Fibroblast of mammary gland (primary cell): ENCODE data around the gene SKAP1.

Experiments used
- DNase-seq: peaks from one replicate; pipeline ENCODE4 v3.0.0-alpha.2; 2010; ENCODE audit warnings: low read depth
- H3K4me3 ChIP-seq: 2 replicates; pipeline ENCODE4 v1.5.1; 2011; ENCODE audit warnings: low read depth, mild to moderate bottlenecking, low read length, moderate library complexity; ENCODE audit not compliant: control insufficient read depth
- TF ChIP-seq, protein P1 (sequence below): conservative IDR thresholded peaks from 2 replicates; pipeline ENCODE4 v1.5.1; 2011; ENCODE audit warnings: low read depth, low read length, inconsistent platforms; ENCODE audit not compliant: control insufficient read depth, insufficient read depth

Gene SKAP1

DNA sequence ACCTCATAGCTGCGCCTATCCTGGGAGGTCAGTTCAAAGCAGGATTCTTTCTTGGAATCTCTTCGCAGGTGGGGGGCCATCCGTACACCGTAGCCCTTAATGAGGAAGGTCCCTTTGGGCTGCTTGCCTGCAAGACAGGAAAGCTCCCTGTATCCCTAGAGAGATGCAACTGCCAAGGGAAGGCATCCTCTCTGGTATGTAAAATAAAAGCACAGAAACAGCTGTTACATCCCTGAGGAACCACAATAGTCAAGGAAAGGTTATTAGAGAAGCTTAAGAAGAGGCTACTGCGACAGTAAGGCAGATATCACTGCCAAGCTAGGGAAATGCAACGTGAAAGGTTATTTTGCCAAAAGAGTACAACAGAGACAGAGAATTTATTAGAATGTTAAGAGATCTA lies 245.3 kb downstream of the SKAP1 start:
- DNase-seq = no peak
- TF ChIP-seq, protein P1, sequence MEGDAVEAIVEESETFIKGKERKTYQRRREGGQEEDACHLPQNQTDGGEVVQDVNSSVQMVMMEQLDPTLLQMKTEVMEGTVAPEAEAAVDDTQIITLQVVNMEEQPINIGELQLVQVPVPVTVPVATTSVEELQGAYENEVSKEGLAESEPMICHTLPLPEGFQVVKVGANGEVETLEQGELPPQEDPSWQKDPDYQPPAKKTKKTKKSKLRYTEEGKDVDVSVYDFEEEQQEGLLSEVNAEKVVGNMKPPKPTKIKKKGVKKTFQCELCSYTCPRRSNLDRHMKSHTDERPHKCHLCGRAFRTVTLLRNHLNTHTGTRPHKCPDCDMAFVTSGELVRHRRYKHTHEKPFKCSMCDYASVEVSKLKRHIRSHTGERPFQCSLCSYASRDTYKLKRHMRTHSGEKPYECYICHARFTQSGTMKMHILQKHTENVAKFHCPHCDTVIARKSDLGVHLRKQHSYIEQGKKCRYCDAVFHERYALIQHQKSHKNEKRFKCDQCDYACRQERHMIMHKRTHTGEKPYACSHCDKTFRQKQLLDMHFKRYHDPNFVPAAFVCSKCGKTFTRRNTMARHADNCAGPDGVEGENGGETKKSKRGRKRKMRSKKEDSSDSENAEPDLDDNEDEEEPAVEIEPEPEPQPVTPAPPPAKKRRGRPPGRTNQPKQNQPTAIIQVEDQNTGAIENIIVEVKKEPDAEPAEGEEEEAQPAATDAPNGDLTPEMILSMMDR = no peak
- H3K4me3 ChIP-seq = no peak overlapping the region

DNA sequence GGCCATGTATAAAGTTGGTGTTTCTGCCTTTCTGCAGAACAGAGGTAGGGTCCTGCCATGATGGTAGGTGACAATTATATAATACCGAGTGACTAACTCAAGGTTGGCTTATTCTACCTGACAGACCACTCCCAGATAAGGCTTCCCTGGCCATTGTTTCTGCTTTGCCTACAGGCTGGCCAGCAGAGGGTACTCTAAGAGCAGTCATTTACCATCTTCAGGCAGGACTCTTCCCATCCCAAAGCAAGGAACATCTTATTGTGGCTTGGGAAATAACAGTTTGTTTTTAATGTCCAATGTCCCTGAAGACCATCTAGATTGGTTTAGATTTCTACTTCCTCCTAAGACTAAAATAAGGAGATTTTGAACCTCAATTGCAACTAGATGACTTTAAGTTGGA lies 248.4 kb downstream of the SKAP1 start:
- H3K4me3 ChIP-seq = no peak overlapping the region
- peak; percentile 20 for DNase-seq
- TF ChIP-seq, protein P1 = peak; percentile 31

- DNase-seq = no peak
- TF ChIP-seq, protein P1 = no peak
- H3K4me3 ChIP-seq = no peak overlapping the region
Observed at GRCh38 chr17:48180842-48181629, 249.0 kb downstream of the SKAP1 start.

DNA sequence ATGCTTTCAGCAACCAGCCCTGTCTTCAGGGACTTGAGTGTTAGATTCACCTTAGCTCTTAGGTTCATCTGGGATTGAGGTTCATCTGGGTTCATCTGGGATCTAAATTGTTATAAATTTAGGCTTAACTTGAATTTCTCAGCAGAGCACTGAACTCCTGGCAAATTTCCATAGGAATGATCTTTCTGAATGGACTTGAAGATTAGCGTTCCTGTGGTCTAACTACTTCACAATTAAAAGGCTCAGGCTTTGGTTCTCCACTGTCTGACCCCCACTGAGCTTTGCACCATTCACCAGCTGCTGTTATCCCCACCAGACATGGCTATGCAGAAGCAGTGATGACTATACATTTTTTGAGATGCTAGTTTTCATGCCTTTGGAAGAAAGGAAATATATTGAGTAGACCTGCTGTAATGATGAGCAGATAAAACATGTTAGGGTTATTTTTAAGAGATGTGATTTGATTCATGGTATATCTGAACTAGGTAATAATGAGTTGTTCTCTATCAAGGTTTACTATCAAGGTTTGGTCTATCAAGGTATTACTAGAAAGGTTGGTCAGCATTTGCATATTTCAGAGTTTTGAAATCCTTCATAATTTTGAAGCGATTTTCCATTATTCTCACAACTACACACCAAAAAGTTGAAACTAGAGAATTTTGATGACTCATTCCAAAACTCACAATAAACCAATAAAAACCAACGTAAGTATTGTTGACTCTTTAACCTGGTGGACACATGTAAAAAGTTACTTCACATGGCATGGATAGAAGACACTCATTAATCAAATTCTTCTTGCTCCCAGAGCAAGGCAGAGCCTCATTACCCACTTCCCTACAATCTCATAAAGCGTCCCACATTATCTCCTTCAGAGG lies 250.7 kb downstream of the SKAP1 start:
- no peak for DNase-seq
- TF ChIP-seq, protein P1 = no peak
- no peak overlapping the region for H3K4me3 ChIP-seq

GRCh38 chr17:48178317-48178716 lies 251.7 kb downstream of the SKAP1 start:
- no peak for DNase-seq
- TF ChIP-seq, protein P1 = no peak

GRCh38 chr17:48177816-48178215 lies 252.2 kb downstream of the SKAP1 start:
- no peak for DNase-seq
- H3K4me3 ChIP-seq = no peak overlapping the region
- TF ChIP-seq, protein P1 = no peak

More at GRCh38 chr17:48178317-48178716, 251.7 kb downstream of the SKAP1 start:
- no peak overlapping the region for H3K4me3 ChIP-seq
